GM18508 (cell line): ENCODE results near the gene FBXL17.
"Not testable (repeated sequence)": the region's sequence is repeated elsewhere in the genome, so short reads cannot be mapped to it uniquely, and the experiment has no call there.

ENCODE experiments used
- ATAC-seq: cut with Tn5 transposase; IDR thresholded peaks from one replicate; pipeline ENCODE4 v1.9.1; 2021; ENCODE audit warnings: moderate number of reproducible peaks; ENCODE audit not compliant: insufficient read depth, unreplicated experiment

Gene FBXL17

GRCh38 chr5:108193021-108193795 lies 188.7 kb downstream of the FBXL17 start:
- ATAC-seq = no peak

- ATAC-seq = no peak
These were observed 197.0 kb downstream of the FBXL17 start for GRCh38 chr5:108184940-108185339.

- no peak for ATAC-seq
These were observed 199.9 kb downstream of the FBXL17 start for GRCh38 chr5:108181975-108182374.

GRCh38 chr5:108174286-108174685 lies 207.6 kb downstream of the FBXL17 start:
- ATAC-seq = no peak

GRCh38 chr5:108171759-108172158 lies 210.1 kb downstream of the FBXL17 start:
- ATAC-seq = no peak

- ATAC-seq = no peak
These were observed 213.0 kb downstream of the FBXL17 start for GRCh38 chr5:108168915-108169314.

- ATAC-seq = no peak
These were observed 214.7 kb downstream of the FBXL17 start for GRCh38 chr5:108167174-108167573.

GRCh38 chr5:108164574-108164973 lies 217.3 kb downstream of the FBXL17 start:
- no peak for ATAC-seq

- ATAC-seq = not testable (repeated sequence)
These were observed 229.0 kb downstream of the FBXL17 start for GRCh38 chr5:108152854-108153253.

- no peak for ATAC-seq
These were observed 232.5 kb downstream of the FBXL17 start for GRCh38 chr5:108149369-108149768.

- ATAC-seq = peak; percentile 58
These were observed 233.2 kb downstream of the FBXL17 start for GRCh38 chr5:108148715-108149139.

- no peak for ATAC-seq
These were observed 235.7 kb downstream of the FBXL17 start for GRCh38 chr5:108146222-108146621.

GRCh38 chr5:108145351-108145750 lies 236.5 kb downstream of the FBXL17 start:
- no peak for ATAC-seq

- no peak for ATAC-seq
These were observed 237.6 kb downstream of the FBXL17 start for GRCh38 chr5:108144332-108144731.

GRCh38 chr5:108143581-108143980 lies 238.3 kb downstream of the FBXL17 start:
- ATAC-seq = no peak

- ATAC-seq = no peak
These were observed 240.2 kb downstream of the FBXL17 start for GRCh38 chr5:108141676-108142075.

GRCh38 chr5:108136493-108136892 lies 245.4 kb downstream of the FBXL17 start:
- no peak for ATAC-seq

GRCh38 chr5:108129129-108129528 lies 252.8 kb downstream of the FBXL17 start:
- no peak for ATAC-seq

- no peak for ATAC-seq
These were observed 256.0 kb downstream of the FBXL17 start for GRCh38 chr5:108125771-108126511.

- no peak for ATAC-seq
These were observed 257.3 kb downstream of the FBXL17 start for GRCh38 chr5:108124596-108124995.

GRCh38 chr5:108122702-108123101 lies 259.2 kb downstream of the FBXL17 start:
- ATAC-seq = no peak
